SK-N-SH (cell line): ENCODE results near the gene LIPA. TPM values are rescaled to one million over a fixed set of nuclear protein-coding genes. Genes with fewer than 3 reads are reported as not detected.
A peak's percentile ranks its signal among the peaks of the same experiment; 100 is the strongest.

Experiments used
- CTCF ChIA-PET: fragments of 300-600, 350-600 bp; formaldehyde crosslinking; extraction: SDS; loops from one replicate; lab custom pipeline; 2021; lab: Yijun Ruan, JAX
- POLR2A ChIA-PET: fragments of 350-600 bp; sonication (Branson Sonifier 250); formaldehyde crosslinking; extraction: SDS; loops from one replicate; lab custom pipeline; 2020; ENCODE audit warnings: antibody characterized with exemption, inconsistent platforms; lab: Yijun Ruan, JAX
- DNase-seq: peaks from one replicate; pipeline ENCODE4 v3.0.0; 2012
- H2AFZ ChIP-seq: fragments of 200-600 bp; sonication (generic); 2 replicates; pipeline ENCODE4 v1.8.1; 2016; ENCODE audit warnings: antibody characterized with exemption, mild to moderate bottlenecking, low read depth
- H3F3A ChIP-seq: fragments of 200-600 bp; sonication (generic); replicated peaks from 2 replicates; pipeline ENCODE3; 2016; ENCODE audit warnings: antibody characterized with exemption, mild to moderate bottlenecking; ENCODE audit not compliant: insufficient read depth
- H3K27ac ChIP-seq, 2 experiments: fragments of 200-500 bp in 1 of 2; fragments of 200-600 bp in 1 of 2; sonication (Bioruptor generic) in 1 of 2; sonication (generic), shearing (Covaris generic) in 1 of 2; 2 replicates each; pipeline versions ENCODE4 v1.5.1 to v1.6.1; 2014 to 2016; ENCODE audit warnings: low read depth in 2 of 2, inconsistent platforms in 1 of 2, low read length in 1 of 2, mild to moderate bottlenecking in 1 of 2, mixed read lengths in 1 of 2
- H3K27me3 ChIP-seq: fragments of 200-600 bp; sonication (generic), shearing (Covaris generic); 2 replicates; pipeline ENCODE4 v1.6.1; 2016; ENCODE audit warnings: mixed run types; ENCODE audit not compliant: insufficient read depth
- H3K36me3 ChIP-seq, 2 experiments: fragments of 200-500 bp in 1 of 2; fragments of 200-600 bp in 1 of 2; sonication (Bioruptor generic) in 1 of 2; sonication (generic) in 1 of 2; replicated peaks in 1 of 2; 2 replicates each; pipeline versions ENCODE3 to v1.5.1; 2014 to 2016; ENCODE audit warnings: low read length in 1 of 2, mild to moderate bottlenecking in 1 of 2; ENCODE audit not compliant: insufficient read depth in 2 of 2, control insufficient read depth in 1 of 2
- H3K4me1 ChIP-seq, 2 experiments: fragments of 200-500 bp in 1 of 2; fragments of 200-600 bp in 1 of 2; sonication (Bioruptor generic) in 1 of 2; sonication (generic), shearing (Covaris generic) in 1 of 2; 2 replicates each; pipeline versions ENCODE4 v1.5.1 to v1.6.1; 2014 to 2016; ENCODE audit warnings: low read depth in 1 of 2, low read length in 1 of 2, mixed run types in 1 of 2; ENCODE audit not compliant: insufficient read depth in 2 of 2, control insufficient read depth in 1 of 2
- H3K4me2 ChIP-seq: fragments of 200-600 bp; sonication (generic), shearing (Covaris generic); 2 replicates; pipeline ENCODE4 v1.6.1; 2017; ENCODE audit warnings: mixed run types
- H3K4me3 ChIP-seq, 2 experiments: fragments of 200-500 bp in 1 of 2; fragments of 200-600 bp in 1 of 2; sonication (Bioruptor generic) in 1 of 2; sonication (generic), shearing (Covaris generic) in 1 of 2; 2 replicates each; pipeline versions ENCODE4 v1.5.1 to v1.8.1; 2014 to 2016; ENCODE audit warnings: low read depth in 2 of 2, inconsistent platforms in 1 of 2, low read length in 1 of 2, mild to moderate bottlenecking in 1 of 2, mixed read lengths in 1 of 2, moderate library complexity in 1 of 2
- H3K79me2 ChIP-seq: fragments of 200-600 bp; sonication (generic); 2 replicates; pipeline ENCODE4 v1.8.1; 2017; ENCODE audit warnings: mild to moderate bottlenecking; ENCODE audit not compliant: insufficient read depth
- H3K9ac ChIP-seq: fragments of 200-600 bp; sonication (generic); 2 replicates; pipeline ENCODE4 v1.6.1; 2017; ENCODE audit warnings: mixed run types
- H3K9me2 ChIP-seq: fragments of 200-600 bp; sonication (generic); 2 replicates; pipeline ENCODE4 v1.6.1; 2017; ENCODE audit warnings: mixed run types
- H3K9me3 ChIP-seq: fragments of 200-600 bp; sonication (generic); 2 replicates; pipeline ENCODE4 v1.6.1; 2017; ENCODE audit warnings: mixed run types, mild to moderate bottlenecking, moderate library complexity
- H4K20me1 ChIP-seq: fragments of 200-600 bp; sonication (generic); 2 replicates; pipeline ENCODE4 v1.6.1; 2017; ENCODE audit warnings: mild to moderate bottlenecking, mixed run types; ENCODE audit not compliant: insufficient read depth
- EP300 ChIP-seq, 2 experiments: IDR thresholded peaks; 2 replicates each; pipeline versions ENCODE4 v1.4.0 to v1.6.1; 2012; ENCODE audit warnings: borderline replicate concordance in 1 of 2, low read depth in 1 of 2, low read length in 1 of 2
- FOSL2 ChIP-seq: IDR thresholded peaks from 2 replicates; pipeline ENCODE4 v1.4.0; 2012; ENCODE audit warnings: low read depth, mild to moderate bottlenecking, moderate library complexity, borderline replicate concordance
- FOXM1 ChIP-seq: IDR thresholded peaks from 2 replicates; pipeline ENCODE4 v1.4.0; 2012; ENCODE audit warnings: low read depth, mild to moderate bottlenecking
- IRF3 ChIP-seq: fragments of 150-350 bp; IDR thresholded peaks from 2 replicates; pipeline ENCODE4 v1.6.1; 2016; ENCODE audit warnings: mild to moderate bottlenecking, low read depth, low read length
- MEF2A ChIP-seq: IDR thresholded peaks from 2 replicates; pipeline ENCODE4 v1.4.0; 2012; ENCODE audit warnings: low read depth, borderline replicate concordance
- RCOR1 ChIP-seq: fragments of 150-350 bp; IDR thresholded peaks from 2 replicates; pipeline ENCODE4 v1.6.1; 2017; ENCODE audit warnings: antibody characterized with exemption, low read length
- RFX5 ChIP-seq: IDR thresholded peaks from 2 replicates; pipeline ENCODE4 v1.6.1; 2012; ENCODE audit warnings: mild to moderate bottlenecking, improper control_type of control experiment, low read length
- SIN3A ChIP-seq: IDR thresholded peaks from 2 replicates; pipeline ENCODE4 v1.6.1; 2012; ENCODE audit warnings: low read depth, mild to moderate bottlenecking, low read length, moderate library complexity, borderline replicate concordance
- TEAD4 ChIP-seq: IDR thresholded peaks from 2 replicates; pipeline ENCODE4 v1.4.0; 2012; ENCODE audit warnings: mild to moderate bottlenecking, borderline replicate concordance; ENCODE audit not compliant: insufficient read depth
- YY1 ChIP-seq: IDR thresholded peaks from 2 replicates; pipeline ENCODE4 v1.4.0; 2012; ENCODE audit warnings: low read depth, mild to moderate bottlenecking
- WGBS: methylation state at CpG from one replicate; pipeline ENCODE4 v1.1.6; 2017; ENCODE audit warnings: low lambda C conversion rate; 5-methylcytosine and 5-hydroxymethylcytosine counted together
- polyA plus RNA-seq, 3 experiments: library from polyadenylated mRNA; depleted of rRNA; stranded (reverse); fragments of >200 nt; gene quantifications; 2 replicates each; pipeline ENCODE4 v1.2.3, GENCODE V29; 2012
- TF ChIP-seq, protein P1 (sequence below): IDR thresholded peaks from 2 replicates; pipeline ENCODE4 v1.4.0; 2012; ENCODE audit warnings: low read depth, borderline replicate concordance
- TF ChIP-seq, protein P2 (sequence below): fragments of 200-600 bp; sonication (generic); IDR thresholded peaks from 2 replicates; pipeline ENCODE4 v1.6.1; 2017; ENCODE audit warnings: antibody characterized with exemption, mild to moderate bottlenecking, moderate library complexity
- TF ChIP-seq, protein P3 (sequence below): IDR thresholded peaks from 2 replicates; pipeline ENCODE4; 2012
- TF ChIP-seq, protein P4 (sequence below): fragments of 150-350 bp; IDR thresholded peaks from 2 replicates; pipeline ENCODE4 v1.6.1; 2017; ENCODE audit warnings: antibody characterized with exemption, low read length, low read depth, borderline replicate concordance

The LIPA gene
- polyA plus RNA-seq, 1 of the 3 experiments (the other 2 are of a cell fraction), result 43.2 TPM

DNA sequence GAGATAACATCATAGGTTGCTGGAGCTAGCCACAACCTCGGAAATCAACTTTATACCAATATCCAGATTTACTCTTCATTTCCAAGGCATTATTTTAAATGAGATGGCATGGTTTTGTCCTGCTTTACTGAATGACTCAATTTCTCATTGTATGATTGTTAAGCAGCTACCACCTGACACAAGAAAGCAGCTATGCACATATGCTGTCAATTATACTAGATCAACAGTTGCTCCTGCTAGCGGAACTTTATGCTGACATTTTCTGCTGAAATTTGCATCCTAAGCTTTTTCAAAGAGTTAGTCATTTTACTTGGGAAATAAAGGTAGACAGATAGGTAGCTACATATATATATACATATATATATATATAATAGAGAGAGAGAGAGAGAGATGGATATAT lies 35.5 kb downstream of the LIPA start:
- peaks cover 10 to 14% of the 10 kb centered on the region in 2 experiments; a peak in 3 of 4 replicates for H3K4me1 ChIP-seq
- no peak overlapping the region for H3K27ac ChIP-seq
- TF ChIP-seq, protein P1, sequence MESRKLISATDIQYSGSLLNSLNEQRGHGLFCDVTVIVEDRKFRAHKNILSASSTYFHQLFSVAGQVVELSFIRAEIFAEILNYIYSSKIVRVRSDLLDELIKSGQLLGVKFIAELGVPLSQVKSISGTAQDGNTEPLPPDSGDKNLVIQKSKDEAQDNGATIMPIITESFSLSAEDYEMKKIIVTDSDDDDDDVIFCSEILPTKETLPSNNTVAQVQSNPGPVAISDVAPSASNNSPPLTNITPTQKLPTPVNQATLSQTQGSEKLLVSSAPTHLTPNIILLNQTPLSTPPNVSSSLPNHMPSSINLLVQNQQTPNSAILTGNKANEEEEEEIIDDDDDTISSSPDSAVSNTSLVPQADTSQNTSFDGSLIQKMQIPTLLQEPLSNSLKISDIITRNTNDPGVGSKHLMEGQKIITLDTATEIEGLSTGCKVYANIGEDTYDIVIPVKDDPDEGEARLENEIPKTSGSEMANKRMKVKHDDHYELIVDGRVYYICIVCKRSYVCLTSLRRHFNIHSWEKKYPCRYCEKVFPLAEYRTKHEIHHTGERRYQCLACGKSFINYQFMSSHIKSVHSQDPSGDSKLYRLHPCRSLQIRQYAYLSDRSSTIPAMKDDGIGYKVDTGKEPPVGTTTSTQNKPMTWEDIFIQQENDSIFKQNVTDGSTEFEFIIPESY, result no peak
- TF ChIP-seq, protein P2, sequence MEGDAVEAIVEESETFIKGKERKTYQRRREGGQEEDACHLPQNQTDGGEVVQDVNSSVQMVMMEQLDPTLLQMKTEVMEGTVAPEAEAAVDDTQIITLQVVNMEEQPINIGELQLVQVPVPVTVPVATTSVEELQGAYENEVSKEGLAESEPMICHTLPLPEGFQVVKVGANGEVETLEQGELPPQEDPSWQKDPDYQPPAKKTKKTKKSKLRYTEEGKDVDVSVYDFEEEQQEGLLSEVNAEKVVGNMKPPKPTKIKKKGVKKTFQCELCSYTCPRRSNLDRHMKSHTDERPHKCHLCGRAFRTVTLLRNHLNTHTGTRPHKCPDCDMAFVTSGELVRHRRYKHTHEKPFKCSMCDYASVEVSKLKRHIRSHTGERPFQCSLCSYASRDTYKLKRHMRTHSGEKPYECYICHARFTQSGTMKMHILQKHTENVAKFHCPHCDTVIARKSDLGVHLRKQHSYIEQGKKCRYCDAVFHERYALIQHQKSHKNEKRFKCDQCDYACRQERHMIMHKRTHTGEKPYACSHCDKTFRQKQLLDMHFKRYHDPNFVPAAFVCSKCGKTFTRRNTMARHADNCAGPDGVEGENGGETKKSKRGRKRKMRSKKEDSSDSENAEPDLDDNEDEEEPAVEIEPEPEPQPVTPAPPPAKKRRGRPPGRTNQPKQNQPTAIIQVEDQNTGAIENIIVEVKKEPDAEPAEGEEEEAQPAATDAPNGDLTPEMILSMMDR, result no peak
- TF ChIP-seq, protein P3, sequence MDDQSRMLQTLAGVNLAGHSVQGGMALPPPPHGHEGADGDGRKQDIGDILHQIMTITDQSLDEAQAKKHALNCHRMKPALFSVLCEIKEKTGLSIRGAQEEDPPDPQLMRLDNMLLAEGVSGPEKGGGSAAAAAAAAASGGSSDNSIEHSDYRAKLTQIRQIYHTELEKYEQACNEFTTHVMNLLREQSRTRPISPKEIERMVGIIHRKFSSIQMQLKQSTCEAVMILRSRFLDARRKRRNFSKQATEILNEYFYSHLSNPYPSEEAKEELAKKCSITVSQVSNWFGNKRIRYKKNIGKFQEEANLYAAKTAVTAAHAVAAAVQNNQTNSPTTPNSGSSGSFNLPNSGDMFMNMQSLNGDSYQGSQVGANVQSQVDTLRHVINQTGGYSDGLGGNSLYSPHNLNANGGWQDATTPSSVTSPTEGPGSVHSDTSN, result no peak
- TF ChIP-seq, all 33 proteins: peak for 0
- Histone ChIP-seq H3K9me3 (no peaks in the 10 kb centered on the region), H4K20me1 (no peaks in the 10 kb centered on the region), H3F3A (peaks cover 15% of the 10 kb centered on the region), H3K4me3 (no peak overlapping the region), H3K9ac (no peak overlapping the region), H3K27me3 (no peaks in the 10 kb centered on the region), H2AFZ (no peak overlapping the region), H3K9me2 (no peaks in the 10 kb centered on the region), H3K79me2 (no peaks in the 10 kb centered on the region), H3K36me3 (peaks cover 9 to 11% of the 10 kb centered on the region in 2 experiments), H3K4me2 (no peak overlapping the region)
- no peak for DNase-seq
- CTCF ChIA-PET, result interaction anchor here (0.6 to 4.2 kb wide), 18 partner anchors 8 to 380 kb away, joined by 3 to 94 read pairs (median 5); no protein-coding TSS in a partner anchor
- POLR2A ChIA-PET, result no interaction called here
- WGBS, result 84% methylated on average over 2 of the region's 2 CpGs

DNA sequence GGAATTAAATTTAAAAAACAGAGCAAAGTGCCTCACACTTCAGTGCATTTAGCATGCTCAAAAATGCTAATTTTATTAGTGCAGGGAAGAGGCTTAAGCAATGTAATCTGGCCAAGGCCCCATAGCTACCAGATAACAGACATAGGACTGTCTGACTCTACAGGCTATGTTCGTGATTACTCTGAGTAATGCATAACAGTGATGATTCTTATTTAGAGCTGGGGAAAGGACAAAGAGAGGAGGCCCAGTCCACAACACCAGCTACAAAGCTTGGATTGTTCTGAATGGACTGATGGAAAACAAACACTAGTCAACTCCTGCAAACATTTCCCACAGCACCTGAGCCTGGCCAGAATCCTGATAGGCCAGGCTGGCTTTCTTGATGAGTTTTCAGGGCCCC lies 36.1 kb downstream of the LIPA start:
- ChIA-PET POLR2A (no interaction called here), CTCF (interaction anchor here (0.6 to 4.2 kb wide), 19 partner anchors 9 to 510 kb away, joined by 3 to 94 read pairs (median 4); no protein-coding TSS in a partner anchor)
- Histone ChIP-seq H2AFZ (no peak overlapping the region), H3F3A (peaks cover 15% of the 10 kb centered on the region), H3K4me1 (peaks cover 11 to 14% of the 10 kb centered on the region in 2 experiments; a peak in 3 of 4 replicates), H4K20me1 (no peaks in the 10 kb centered on the region), H3K79me2 (no peaks in the 10 kb centered on the region), H3K9me3 (no peaks in the 10 kb centered on the region), H3K4me3 (no peak overlapping the region), H3K27ac (peak overlapping the region in 1 of 2 experiments; percentile 62; a peak in 1 of 4 replicates), H3K9me2 (no peaks in the 10 kb centered on the region), H3K4me2 (no peak overlapping the region), H3K9ac (no peak overlapping the region), H3K36me3 (peaks cover 9 to 11% of the 10 kb centered on the region in 2 experiments), H3K27me3 (no peaks in the 10 kb centered on the region)
- no peak for DNase-seq
- TF ChIP-seq EP300 (IDR thresholded peaks at IDR 0.05; ENCODE audit: borderline replicate concordance in 1 of 2, low read depth in 1 of 2, low read length in 1 of 2), result no peak
- TF ChIP-seq, protein P4, sequence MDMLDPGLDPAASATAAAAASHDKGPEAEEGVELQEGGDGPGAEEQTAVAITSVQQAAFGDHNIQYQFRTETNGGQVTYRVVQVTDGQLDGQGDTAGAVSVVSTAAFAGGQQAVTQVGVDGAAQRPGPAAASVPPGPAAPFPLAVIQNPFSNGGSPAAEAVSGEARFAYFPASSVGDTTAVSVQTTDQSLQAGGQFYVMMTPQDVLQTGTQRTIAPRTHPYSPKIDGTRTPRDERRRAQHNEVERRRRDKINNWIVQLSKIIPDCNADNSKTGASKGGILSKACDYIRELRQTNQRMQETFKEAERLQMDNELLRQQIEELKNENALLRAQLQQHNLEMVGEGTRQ, result no peak
- TF ChIP-seq MEF2A, result no peak
- TF ChIP-seq RCOR1, result no peak
- TF ChIP-seq, protein P1, result no peak
- TF ChIP-seq FOSL2, result no peak
- no peak for TF ChIP-seq TEAD4
- no peak for TF ChIP-seq SIN3A
- TF ChIP-seq IRF3, result no peak
- TF ChIP-seq, protein P3, result no peak
- TF ChIP-seq RFX5, result no peak
- no peak for TF ChIP-seq FOXM1
- TF ChIP-seq YY1, result no peak
- WGBS, result 80% methylated on average over 1 of the region's 1 CpG
